GM18508 (cell line): ENCODE results near the gene NT5M.

Experiments
- ATAC-seq: cut with Tn5 transposase; IDR thresholded peaks from one replicate; pipeline ENCODE4 v1.9.1; 2021; ENCODE audit warnings: moderate number of reproducible peaks; ENCODE audit not compliant: insufficient read depth, unreplicated experiment

Gene NT5M

DNA sequence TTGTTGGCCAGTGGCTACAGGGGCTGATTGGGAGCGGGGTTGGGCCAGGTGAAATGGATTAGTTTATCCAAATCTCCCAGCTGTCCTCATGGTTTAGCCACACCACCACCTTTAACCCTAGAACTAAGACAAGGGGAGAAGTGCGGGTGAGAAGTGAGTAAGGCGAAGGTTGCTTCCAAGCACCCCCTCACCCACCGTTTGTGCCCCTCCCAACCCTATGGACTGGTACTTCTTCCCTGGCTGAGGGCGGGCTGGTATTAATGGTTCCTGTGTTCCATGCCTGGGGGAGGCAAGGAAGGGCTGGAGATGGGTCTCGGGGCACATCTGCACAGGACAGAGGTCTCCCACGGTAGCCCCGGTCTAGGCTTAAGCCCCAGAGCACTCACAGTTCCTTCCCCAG, 25.1 kb downstream of the NT5M start:
- ATAC-seq, result no peak

DNA sequence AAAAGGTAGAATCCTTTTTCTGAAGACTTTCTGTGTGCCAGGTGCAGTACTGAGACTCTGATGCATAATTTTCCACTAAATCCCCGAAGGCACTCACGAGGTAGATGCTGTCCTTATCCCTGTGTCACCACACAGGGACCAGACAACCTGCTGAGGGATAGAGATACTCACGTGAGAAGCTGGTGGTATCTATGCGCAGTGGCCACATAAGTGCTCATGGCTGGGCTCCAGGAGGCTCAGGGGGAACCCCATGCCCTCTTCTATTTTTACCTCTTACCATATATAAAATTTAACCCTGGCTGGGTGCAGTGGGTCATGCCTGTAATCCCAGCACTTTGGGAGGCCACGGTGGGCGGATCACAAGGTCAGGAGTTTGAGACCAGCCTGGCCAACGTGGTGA, 38.3 kb downstream of the NT5M start:
- ATAC-seq, result no peak

DNA sequence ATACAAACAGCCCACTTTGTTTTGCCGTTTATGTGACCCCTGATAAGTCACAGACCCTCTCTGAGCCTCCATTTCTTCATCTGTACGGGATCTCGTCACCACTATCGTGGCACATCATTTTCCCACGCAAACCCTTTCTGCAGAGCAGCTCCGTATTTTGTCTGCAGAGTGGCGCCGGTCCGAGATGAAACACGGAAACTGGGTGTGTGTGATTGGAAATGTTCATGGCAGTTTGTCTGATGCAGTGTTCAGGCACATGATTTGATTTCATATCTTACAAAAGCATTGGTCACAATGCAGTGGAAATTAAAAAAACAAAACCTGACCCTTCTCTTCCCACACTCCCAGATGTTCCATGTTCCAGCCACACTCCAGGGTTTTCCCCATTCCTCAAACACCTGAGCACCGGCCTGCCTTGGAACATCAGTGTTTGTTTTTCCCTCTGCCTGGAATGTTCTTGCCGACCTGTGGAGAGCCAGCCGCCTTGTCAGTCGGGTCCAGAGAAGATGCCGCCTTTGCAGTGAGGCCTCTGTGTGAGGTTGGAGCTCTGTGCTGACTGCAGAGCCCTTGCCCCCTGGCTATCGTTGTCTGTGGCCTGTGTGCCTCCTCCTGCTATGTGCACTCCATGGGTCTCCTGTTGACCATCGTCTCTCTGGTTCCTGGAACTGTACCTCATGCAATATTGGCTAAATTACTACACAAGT, 39.2 kb downstream of the NT5M start:
- no peak for ATAC-seq

DNA sequence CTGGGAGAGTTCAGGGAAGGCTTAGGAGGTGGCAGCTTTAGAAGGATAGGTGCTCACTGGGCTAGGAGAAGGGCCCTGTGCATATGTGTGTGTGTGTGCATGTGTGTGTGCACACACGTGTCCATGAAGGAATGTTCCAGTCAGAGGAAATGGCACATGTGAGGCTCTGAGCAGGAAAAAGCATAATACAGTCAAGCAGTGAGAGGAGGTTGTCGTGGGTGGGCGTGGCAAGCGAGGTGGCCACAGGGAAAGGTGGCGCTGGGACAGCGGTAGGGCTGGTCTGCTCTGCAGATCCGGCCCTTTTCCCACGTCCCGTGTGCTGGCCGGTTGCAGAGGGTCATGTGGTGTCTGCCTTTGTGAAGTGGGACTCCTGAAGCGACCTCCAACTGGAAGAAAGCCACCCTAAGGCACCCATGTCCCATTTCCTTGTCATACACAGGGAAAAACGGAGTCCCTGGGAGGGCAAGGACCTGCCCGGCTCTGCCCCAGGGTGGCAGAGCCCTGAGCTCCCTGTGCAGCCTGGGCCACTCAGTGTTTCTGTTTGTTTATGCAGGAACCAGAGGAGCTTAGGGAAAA, 40.1 kb downstream of the NT5M start:
- no peak for ATAC-seq

DNA sequence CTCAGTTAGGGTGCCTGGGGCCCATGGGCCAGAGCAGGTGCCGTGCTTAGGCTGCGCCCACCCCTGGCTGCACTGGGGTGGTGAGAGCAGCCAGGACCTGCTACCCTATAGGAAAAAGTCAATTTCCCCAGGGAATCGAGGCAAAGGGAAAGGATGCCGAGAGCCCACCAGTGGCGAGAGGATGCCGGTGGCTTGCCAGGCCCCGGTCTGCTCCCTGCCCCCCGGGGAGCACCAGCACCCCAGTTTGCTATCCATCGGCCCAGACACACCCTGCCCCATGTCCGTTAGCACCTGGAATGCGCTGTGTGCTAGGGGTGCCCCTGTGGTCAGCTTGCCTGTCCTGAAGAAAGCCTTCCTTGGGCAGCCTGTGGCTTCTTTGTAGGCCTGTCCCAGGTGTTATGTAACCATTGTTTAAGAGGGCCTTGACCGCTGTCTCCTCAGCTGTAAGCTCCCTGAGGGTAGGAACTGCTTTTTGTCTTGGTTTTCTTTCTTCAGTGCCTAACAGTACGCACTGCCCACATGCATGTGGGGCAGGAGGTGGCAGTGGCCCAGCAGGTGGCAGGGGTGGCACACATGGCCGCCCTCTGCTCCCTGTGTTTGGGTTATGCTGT, 40.8 kb downstream of the NT5M start:
- no peak for ATAC-seq

DNA sequence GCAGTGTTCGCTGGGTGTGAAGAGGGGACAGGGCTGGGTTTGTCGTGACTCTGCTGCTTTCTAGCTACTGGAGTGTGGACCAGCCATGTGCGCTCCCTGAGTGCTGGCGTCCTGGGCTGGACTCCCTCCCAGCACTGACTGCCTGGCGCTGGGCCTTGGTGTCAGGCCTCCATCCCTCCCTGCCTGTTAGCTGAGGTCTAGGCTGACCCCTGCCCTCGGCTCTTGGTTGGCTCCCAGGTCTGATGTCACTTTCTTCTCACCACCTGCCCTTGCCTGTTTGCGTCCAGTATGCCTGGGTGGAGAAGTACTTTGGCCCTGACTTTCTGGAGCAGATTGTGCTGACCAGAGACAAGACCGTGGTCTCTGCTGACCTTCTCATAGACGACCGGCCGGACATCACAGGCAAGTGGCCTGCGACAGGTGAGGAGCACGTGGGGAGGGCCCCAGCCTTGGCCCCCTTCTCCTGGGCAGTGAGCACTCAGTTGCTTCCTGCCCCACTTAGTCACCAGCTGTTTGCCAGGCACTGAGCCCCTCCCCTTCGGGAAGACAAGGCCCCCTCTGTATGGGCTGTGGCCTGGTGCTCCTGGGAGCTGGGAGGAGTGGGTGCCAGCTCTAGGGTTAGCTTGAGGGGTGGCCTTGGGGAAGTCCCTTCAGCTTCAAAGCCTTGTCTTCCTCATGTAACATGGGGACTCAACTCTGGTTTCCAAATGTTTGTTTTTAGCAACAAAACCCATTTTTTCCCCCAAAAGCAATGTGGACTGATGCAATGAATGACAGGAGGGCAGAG, 41.5 kb downstream of the NT5M start:
- ATAC-seq, result no peak

DNA sequence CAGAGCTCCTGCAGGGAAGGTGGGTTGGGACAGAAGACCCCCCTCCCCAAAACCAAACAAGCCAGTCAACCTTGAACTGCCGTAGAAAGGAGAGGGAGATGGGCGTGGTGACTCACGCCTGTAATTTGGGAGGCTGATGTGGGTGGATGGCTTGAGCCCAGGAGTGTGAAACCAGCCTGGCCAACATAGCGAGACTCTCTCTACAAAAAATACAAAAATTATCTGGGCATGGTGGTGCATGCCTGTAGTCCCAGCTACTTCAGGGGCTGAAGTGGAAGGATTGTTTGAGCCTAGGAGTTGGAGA, 42.1 kb downstream of the NT5M start:
- no peak for ATAC-seq

DNA sequence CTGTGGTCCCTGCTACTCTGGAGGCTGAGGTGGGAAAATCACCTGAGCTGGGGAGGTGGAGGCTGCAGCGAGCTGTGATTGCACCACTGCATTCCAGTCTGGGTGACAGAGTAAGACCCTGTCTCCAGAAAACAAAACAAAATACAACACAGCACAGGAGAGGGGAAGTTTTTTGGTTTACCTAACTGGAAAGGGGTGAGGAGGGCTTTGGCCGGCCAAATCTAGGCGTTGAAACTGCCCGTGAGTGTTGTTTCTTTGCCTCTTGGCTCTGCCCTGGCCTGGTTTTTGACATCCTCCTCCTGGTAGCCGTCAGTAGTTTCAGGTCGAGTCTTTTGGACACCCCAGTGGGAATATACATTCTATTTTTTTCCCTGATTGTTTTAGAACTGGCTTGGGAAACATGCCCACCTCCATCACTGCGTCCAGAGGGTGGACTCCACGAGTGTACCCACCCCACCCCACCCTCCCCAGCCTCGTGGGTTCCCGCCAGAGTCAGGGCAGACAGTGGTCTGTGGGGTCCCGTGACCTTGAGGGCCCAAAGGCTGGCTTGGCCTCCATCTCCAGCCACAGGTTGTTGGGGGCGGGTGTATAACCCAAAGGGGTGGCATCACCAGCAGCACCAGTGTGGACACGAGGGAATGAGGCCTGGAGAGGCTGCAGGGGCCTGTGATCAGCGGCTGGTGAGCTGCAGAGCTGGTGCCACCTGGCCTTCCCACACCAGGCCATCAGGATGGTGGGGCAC, 42.7 kb downstream of the NT5M start:
- no peak for ATAC-seq

DNA sequence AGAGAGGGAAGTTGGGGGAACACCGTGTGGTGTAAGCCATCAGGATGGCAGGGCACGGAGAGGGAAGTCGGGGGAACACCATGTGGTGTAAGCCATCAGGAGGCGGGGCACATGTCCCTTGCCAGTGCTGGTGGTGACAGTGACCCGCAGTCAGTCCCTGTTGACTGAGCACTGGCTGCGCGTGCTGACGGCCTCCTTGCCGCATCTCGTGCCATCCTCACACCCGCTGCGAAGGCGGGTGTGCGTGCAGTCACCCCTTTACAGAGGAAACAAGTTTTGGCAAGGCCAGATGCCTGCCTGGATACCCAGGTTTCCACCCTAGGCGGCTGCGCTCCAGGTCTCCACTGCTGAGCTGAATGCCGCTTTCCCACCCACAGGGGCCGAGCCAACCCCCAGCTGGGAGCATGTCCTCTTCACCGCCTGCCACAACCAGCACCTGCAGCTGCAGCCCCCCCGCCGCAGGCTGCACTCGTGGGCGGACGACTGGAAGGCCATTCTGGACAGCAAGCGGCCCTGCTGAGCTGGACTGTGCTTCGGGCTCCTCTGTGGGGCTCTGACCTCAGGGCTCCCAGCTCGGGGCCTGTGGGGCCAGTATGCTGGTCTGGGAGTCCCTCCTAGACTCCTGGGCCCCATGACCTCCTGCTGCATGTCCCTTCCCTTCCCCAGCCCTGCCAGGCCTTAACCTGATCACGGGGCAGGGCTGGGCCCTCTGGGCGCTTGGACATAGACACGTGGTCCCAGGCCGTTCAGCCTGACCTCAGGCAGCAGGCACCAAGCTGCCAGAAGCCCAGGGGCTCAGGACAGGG, 43.5 kb downstream of the NT5M start:
- no peak for ATAC-seq

DNA sequence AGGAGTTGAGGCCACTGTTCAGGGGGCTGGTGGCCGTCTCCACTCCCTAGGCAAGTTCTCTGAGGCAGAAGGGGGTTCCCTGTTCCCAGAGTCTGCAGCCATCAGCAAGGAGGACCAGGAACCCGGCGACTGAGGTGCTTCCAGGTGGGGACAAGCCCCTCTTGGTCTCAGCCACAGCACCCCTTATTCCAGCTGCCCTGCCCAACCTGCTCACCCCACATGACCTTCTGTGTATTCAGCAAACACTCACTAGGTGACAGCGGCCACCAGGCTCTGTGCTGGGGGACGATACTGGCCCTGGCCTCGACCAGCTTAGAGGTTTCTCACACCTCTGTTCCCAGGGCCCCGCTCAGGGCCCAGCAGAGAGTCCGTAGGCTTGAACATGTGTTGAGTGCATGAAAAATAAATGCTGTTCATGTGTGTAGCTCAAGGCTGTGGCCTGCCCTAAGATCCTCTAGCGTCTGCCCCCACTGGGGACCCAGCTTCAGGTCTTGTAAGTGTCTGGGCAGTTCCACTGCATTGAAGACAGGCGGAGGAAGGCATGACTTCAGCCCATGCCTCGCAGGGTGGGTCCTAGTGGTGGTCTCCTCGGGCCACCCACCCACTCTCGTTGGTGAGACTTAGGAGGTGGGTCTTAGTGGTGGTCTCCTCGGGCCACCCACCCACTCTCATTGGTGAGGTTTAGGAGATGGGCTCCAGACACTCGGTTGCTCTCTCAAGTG, 44.2 kb downstream of the NT5M start:
- no peak for ATAC-seq

DNA sequence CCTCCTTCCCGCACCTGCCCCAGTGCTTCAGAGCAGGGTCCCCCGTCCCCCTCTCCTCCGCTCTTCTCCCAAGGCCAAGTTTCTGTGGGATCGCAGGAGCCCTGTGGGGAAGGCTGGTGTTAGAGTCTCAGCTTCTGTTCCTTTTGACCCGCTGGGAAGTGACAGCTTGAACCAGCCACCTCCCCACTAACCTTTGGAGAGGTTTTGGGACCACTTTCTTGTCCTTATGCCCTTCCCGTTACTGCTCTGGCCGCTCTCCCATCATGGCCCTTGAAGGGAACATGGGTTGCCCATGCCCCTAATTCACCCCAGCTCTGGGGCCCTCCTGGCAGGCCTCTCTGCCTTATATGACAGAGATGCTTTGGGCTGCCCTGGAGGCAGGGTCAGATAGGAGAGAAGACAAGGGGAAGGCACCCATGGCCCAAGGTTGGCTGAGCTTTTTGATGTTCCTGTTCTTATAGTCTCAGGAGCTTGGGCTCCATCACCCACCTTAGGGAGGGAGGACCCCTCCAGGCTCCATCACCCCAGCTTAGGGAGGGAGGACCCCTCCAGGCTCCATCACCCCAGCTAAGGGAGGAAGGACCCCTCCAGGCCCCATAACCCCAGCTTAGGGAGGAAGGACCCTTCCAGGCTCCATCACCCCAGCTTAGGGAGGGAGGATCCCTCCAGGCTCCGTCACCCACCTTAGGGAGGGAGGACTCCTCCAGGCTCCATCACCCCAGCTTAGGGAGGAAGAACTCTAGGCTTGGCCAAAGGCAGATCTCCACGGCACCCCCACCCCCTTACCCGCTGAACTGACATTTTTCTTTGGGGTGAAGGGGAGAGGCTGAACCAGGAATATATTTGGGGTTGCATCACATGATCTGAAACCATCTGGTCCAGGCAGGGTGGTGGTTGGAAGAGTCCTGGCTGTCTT, 45.0 kb downstream of the NT5M start:
- ATAC-seq, result no peak

DNA sequence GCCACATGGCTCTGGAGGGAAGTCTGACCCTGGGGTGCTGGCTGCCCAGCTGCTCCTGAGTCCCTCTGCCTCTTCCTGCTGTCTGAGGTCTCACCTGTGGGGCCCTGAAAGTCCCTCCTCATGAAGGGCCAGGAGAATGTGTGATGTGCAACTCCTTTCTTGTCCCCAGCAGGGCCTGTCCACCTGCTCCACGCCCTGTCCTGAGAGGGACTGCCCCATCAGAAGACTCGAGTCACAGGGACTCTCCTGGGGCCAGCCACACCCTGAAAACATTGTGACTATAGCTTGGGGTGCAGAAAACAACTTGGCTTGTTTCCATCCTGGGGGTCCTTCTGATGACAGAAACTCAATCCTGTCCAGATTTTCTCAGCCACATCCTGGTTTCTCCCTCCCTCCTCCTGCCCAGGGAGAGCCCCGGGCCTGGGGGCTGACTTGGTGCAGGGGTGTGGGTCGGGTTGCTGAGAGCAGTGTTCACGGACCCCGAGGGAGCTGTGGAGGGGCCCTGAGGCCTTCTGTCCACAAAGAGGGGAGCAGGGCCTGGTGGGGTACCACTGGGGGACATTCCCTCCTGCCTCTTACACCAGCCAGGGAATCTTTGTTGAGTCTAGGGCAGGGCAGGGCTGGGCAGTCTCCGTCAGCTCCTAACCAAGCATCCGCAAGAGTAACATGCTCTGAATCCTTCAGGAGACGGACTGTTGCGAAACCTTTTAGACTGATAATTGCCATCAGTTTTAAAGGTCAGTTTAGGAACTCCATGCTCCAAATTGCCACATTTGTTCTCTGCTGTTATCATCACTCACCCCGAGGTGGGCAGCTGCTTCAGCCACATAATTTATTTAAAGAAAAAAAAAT, 45.9 kb downstream of the NT5M start:
- no peak for ATAC-seq

DNA sequence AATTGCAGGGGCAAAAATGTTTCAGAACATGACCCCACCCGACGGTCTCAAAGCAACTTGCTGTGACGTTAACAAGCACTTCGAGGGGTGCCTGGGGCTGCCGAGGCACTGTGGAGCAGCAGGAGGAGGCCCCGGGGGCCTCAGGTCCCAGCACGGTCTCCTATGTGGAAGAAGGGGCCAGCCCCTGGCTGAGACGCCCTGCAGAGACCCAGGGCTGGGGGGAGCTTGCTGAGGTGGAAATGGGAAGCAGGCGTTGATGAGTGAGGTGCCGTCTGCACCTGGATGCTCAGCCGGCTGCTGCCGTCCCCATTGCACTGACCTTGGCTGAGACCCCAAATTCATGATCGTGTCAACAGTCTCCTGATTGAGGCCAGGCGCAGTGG, 46.5 kb downstream of the NT5M start:
- no peak for ATAC-seq

DNA sequence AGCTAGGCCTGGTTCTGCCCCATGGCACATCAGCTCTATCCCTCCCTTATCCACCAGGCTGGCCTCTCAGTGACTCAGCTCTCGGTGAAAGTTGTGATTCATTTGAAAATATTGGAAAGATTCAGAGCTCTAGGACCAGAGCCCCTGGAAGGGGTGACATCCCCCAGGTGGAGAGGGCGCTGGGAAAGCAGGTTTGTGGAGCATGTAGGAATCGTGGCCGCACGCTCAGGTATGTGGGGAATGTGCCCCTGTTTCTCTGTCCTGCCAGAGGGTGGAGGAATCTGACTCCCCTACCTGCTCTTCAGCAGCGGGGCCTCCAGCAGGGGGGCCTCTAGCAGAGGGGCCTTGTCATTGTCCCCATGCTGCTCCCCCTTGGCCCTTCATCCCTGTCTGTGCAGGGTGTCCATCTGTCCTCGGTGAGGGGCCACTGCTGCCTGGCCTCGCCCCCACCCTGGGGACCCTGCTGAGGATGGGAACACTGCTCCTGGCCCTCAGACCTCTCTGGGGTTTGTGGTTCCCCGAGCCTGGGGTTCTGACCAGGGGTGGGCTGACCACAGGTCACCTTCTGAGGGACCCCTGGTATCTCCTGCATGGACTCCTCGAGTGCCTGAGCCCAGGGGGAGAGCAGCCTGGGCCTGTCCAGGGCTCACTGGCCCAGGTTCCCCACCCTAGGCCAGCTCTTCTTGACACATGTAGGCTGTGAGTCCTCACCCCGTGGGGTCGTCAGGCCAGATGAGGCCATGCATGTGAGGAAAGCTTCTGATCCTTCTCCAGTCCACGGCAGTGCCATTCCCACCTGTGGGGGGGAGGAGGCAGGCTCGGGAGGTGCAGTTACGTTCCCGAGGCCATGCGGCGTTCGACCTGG, 47.5 kb downstream of the NT5M start:
- ATAC-seq, result no peak

DNA sequence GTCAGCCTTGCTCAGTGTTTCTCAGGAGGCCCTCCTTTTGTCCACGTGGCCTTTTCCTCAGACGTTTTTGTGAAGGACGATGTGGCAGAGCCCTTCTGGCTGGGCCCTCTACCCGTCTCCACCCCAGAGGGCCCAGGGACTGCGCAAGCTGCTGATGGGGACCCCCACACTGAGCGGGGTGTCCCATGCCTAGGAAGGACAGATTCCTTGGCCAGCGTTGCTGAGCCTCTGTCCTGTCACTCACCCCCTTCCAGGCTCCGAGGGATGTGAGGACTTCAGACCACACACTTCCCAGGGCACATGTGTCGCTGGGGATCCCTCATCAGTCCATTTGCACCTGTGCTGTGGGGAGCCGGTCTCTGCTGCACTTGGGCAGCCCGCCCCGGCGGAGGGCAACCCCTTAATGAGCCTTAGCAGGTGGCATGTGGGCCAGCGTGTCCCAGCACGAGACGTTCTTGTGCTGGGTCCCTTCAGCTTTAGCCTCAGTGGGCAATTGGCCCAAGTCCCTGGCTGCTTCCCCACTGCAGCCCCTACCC, 48.3 kb downstream of the NT5M start:
- no peak for ATAC-seq
